Parietal lobe (tissue), 1 donor: ENCODE data around the gene EFNA4. TPM values are rescaled to one million over a fixed set of nuclear protein-coding genes. Genes with fewer than 3 reads are reported as not detected.

Source experiments
- total RNA-seq: library from RNA; depleted of rRNA; stranded (reverse); fragments of >200 nt; gene quantifications from one replicate; pipeline ENCODE4 v1.2.3, GENCODE V29; 2014

The EFNA4 gene
- total RNA-seq: 0.63 TPM

GRCh38 chr1:155063550-155064110, at the start of gene EFNA4:
Gene EFNA4, plus strand, starts transcription at chr1:155063740. Its CDS starts 84 bp downstream, at chr1:155063824.

DNA sequence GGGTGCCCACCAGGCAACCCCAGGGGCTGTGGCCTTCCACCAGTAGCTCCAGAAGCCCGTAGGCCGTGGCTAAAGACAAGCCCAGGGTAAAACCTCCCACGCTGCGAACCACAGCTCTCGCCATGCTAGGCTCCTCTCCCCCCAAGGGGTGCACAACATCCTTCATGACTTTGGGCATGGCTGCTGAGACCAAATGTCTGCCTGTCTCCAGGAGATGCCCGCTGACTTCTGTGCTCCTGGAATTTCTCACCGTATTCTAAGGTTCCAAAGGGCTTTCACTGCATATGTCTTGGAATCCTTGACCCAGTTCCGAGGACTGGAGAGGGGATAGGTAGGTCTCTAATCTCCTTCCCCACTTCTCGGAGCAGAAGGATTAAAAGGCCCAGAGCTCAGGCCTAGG, 30.0 kb upstream of the EFNA4 start, which contains the start of the genes DCST1 and DCST2:
DCST1 (plus strand) TSS at position 301 of the 400 bp plus-strand sequence. CDS start 213 bp downstream, outside the sequence.
DCST2 (minus strand) TSS at position 258 of the 400 bp plus-strand sequence; CDS start at position 178, 80 bp downstream.

DNA sequence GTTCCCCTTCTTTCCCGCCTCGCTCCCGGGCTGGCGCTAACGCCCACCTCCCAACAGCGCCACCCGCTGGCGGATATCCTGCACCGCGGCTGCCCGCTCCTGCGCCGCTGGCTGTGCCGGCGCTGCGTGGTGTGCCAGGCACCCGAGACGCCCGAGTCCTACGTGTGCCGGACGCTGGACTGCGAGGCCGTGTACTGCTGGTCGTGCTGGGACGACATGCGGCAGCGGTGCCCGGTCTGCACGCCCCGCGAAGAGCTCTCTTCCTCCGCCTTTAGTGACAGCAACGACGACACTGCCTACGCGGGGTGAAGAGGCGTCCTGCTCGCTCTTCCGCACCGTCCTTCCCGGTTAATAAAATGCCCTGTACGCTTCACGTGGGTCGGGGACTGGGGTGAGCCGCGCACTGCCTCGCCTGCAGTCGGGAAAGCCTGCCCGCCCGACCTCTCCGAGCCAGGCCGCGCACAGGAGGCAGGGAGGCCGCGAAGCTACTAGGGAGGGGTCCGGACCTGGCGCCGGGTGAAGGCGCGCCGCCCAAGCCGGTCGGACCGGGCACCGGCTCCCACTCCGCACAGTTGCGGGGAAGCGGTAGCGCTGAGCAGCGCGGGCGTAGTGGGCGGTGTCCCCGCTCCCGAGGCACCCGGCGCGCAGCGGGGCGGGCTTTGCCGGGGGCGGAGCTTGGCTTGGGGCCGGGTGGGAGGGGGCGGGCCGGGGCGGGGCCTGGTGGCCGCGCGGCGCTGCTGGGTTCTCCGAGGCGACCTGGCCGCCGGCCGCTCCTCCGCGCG, 12.8 kb upstream of the EFNA4 start, which contains the start of gene ADAM15:
ADAM15 (plus strand) TSS at position 757 of the 782 bp plus-strand sequence. CDS start 71 bp downstream, outside the sequence.

DNA sequence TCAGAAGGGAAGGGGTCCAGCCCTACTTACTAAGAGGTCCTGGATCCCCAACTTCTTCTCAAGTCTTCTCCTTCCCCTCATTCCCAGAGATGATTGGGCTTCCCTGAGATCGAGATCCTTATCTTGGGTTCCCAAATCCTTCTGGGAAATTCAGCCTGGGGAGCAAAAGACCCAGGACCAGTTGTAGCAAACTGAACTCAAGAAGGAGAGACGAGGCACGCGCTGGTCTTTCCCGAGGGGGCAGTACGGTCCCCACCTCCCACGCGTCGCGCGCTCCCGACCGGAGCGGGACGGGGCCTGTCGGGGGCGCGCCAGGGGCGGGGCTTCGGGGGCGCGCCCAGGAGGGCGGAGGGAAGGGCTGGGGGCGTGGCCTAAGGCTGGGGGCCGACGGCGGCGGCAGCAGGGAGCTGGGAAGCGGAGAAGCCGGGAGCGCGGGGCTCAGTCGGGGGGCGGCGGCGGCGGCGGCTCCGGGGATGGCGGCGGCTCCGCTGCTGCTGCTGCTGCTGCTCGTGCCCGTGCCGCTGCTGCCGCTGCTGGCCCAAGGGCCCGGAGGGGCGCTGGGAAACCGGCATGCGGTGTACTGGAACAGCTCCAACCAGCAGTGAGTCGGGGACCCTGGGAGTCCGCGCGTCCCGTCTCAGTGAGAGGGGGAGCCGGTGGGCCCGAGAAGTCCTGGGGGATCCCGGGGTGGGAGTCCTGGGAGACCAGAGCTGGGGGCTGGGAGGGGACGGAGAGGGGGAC, 15.1 kb downstream of the EFNA4 start, which contains the start of gene EFNA3:
EFNA3 (plus strand) TSS at position 369 of the 741 bp plus-strand sequence; CDS start at position 474, 105 bp downstream.

Other genes starting within 250 kb of the EFNA4 start
- gene KCNN3, start 193.5 kb upstream of the EFNA4 start, total RNA-seq: 13.1 TPM
- gene PMVK, start 127.0 kb upstream of the EFNA4 start, total RNA-seq: 15.0 TPM
- gene PBXIP1, start 107.6 kb upstream of the EFNA4 start, total RNA-seq: 20.0 TPM
- gene PYGO2, start 102.0 kb upstream of the EFNA4 start, total RNA-seq: 15.0 TPM
- 8.8 TPM for gene SHC1, start 93.0 kb upstream of the EFNA4 start, total RNA-seq
- gene CKS1B, start 89.1 kb upstream of the EFNA4 start, total RNA-seq: 15.0 TPM
- gene FLAD1, start 80.4 kb upstream of the EFNA4 start, total RNA-seq: 23.8 TPM
- gene LENEP, start 70.2 kb upstream of the EFNA4 start, total RNA-seq: 2.5 TPM
- gene ZBTB7B, start 60.9 kb upstream of the EFNA4 start, total RNA-seq: 0.94 TPM
- not detected for gene DCST2, start 30.0 kb upstream of the EFNA4 start, total RNA-seq
- not detected for gene DCST1, start 29.9 kb upstream of the EFNA4 start, total RNA-seq
- gene ADAM15, start 12.4 kb upstream of the EFNA4 start, total RNA-seq: 27.9 TPM
- 11.3 TPM for gene EFNA3, start 15.1 kb downstream of the EFNA4 start, total RNA-seq
- gene EFNA1, start 64.1 kb downstream of the EFNA4 start, total RNA-seq: 5.6 TPM
- 7.5 TPM for gene SLC50A1, start 72.1 kb downstream of the EFNA4 start, total RNA-seq
- gene DPM3, start 76.8 kb downstream of the EFNA4 start, total RNA-seq: 12.5 TPM
- 37.2 TPM for gene KRTCAP2, start 109.6 kb downstream of the EFNA4 start, total RNA-seq
- 36.3 TPM for gene TRIM46, start 110.1 kb downstream of the EFNA4 start, total RNA-seq
- gene THBS3, start 144.2 kb downstream of the EFNA4 start, total RNA-seq: 17.2 TPM
- 16.6 TPM for gene MTX1, start 145.0 kb downstream of the EFNA4 start, total RNA-seq
- 8.8 TPM for gene ENTREP3, start 191.7 kb downstream of the EFNA4 start, total RNA-seq
- 22.8 TPM for gene SCAMP3, start 198.6 kb downstream of the EFNA4 start, total RNA-seq
- 46.3 TPM for gene CLK2, start 209.8 kb downstream of the EFNA4 start, total RNA-seq
- 27.2 TPM for gene HCN3, start 213.7 kb downstream of the EFNA4 start, total RNA-seq
- gene PKLR, start 237.7 kb downstream of the EFNA4 start, total RNA-seq: not detected
- 119 TPM for gene FDPS, start 245.1 kb downstream of the EFNA4 start, total RNA-seq